SK-N-SH (cell line): Measurements from ENCODE around the gene ABLIM2.

Experiments used
- CTCF ChIP-seq: fragments of 200-600 bp; sonication (generic); IDR thresholded peaks from 2 replicates; pipeline ENCODE4 v1.6.1; 2017; ENCODE audit warnings: antibody characterized with exemption, mild to moderate bottlenecking, moderate library complexity
- RAD21 ChIP-seq: IDR thresholded peaks from 2 replicates; pipeline ENCODE4 v1.6.1; 2012; ENCODE audit warnings: mild to moderate bottlenecking, low read length
- REST ChIP-seq: IDR thresholded peaks from 2 replicates; pipeline ENCODE4 v1.6.1; 2012; ENCODE audit warnings: mild to moderate bottlenecking, low read depth, low read length, moderate library complexity
- SIN3A ChIP-seq: IDR thresholded peaks from 2 replicates; pipeline ENCODE4 v1.6.1; 2012; ENCODE audit warnings: low read depth, mild to moderate bottlenecking, low read length, moderate library complexity, borderline replicate concordance
- SMC3 ChIP-seq: IDR thresholded peaks from 2 replicates; pipeline ENCODE4 v1.6.1; 2012; ENCODE audit warnings: low read depth, low read length, improper control_type of control experiment

- no peak for TF ChIP-seq SMC3
- TF ChIP-seq CTCF = no peak
- TF ChIP-seq SIN3A = no peak
- TF ChIP-seq RAD21 = no peak
- no peak for TF ChIP-seq REST
These were observed 114.4 kb downstream of the ABLIM2 start for GRCh38 chr4:8044244-8044643.
